Suppressor macrophage treated with lipopolysaccharide for 1 hour (primary cell): ENCODE results near the gene CIRBP.
A peak's percentile ranks its signal among the peaks of the same experiment; 100 is the strongest.

ENCODE experiments used
- DNase-seq, 3 donors: peaks; one replicate each; pipeline ENCODE4 v3.0.0-alpha.2; 2020 to 2022

Gene CIRBP

GRCh38 chr19:1281569-1282287 is 12.6 kb downstream of the CIRBP start:
- DNase-seq: no peak

- DNase-seq: no peak
These were observed 13.6 kb downstream of the CIRBP start for GRCh38 chr19:1282588-1283206.

- DNase-seq: no peak
These were observed 14.2 kb downstream of the CIRBP start for GRCh38 chr19:1283207-1283916.

- no peak for DNase-seq
These were observed 14.8 kb downstream of the CIRBP start for GRCh38 chr19:1283917-1284292.

GRCh38 chr19:1284293-1284978 is 15.3 kb downstream of the CIRBP start:
- DNase-seq: no peak

- DNase-seq: no peak
These were observed 16.0 kb downstream of the CIRBP start for GRCh38 chr19:1284979-1285736.

GRCh38 chr19:1285737-1286360 is 16.7 kb downstream of the CIRBP start, which contains the start of gene EFNA2:
Gene EFNA2, plus strand, starts transcription at chr19:1285873. Its CDS starts 296 bp downstream, at chr19:1286169.
- peak in 2 of 3 donors; percentile 25 to 57 for DNase-seq

- DNase-seq: no peak
These were observed 17.6 kb downstream of the CIRBP start for GRCh38 chr19:1286487-1287353.

GRCh38 chr19:1287354-1288225 is 18.5 kb downstream of the CIRBP start:
- DNase-seq: no peak

- DNase-seq: no peak
These were observed 19.1 kb downstream of the CIRBP start for GRCh38 chr19:1288226-1288612.

GRCh38 chr19:1288833-1289685 is 19.9 kb downstream of the CIRBP start:
- no peak for DNase-seq

- DNase-seq: no peak
These were observed 20.5 kb downstream of the CIRBP start for GRCh38 chr19:1289686-1290025.

GRCh38 chr19:1290196-1290702 is 21.1 kb downstream of the CIRBP start:
- no peak for DNase-seq

GRCh38 chr19:1290703-1291651 is 21.8 kb downstream of the CIRBP start:
- DNase-seq: peak in 1 of 3 donors; percentile 30

- no peak for DNase-seq
These were observed 22.8 kb downstream of the CIRBP start for GRCh38 chr19:1291761-1292418.

- no peak for DNase-seq
These were observed 23.5 kb downstream of the CIRBP start for GRCh38 chr19:1292419-1293151.
